Central memory CD4-positive, alpha-beta T cell (primary cell): Measurements from ENCODE around the gene BCL10.

Experiments
- DNase-seq: peaks from one replicate; pipeline ENCODE4 v3.0.0; 2022

BCL10 gene

GRCh38 chr1:85297855-85298629 lies 21.6 kb upstream of the BCL10 start:
- DNase-seq, result peak; percentile 58

DNA sequence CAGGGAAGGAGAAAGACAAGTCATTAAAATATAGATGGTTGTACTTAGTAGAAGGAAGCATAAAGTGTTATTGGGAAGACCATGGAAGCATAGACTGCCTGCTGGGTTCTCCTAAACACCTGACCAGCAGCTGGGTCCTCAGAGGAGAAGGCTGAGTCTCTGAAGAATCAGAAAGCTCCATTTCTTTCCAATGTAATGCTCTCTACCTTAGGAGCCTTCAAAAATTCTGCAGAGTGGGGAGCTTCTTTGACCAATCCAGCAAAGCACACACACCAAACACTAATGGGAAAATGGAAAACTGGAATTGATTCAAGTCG lies 21.1 kb upstream of the BCL10 start:
- no peak for DNase-seq

GRCh38 chr1:85296980-85297379 lies 20.5 kb upstream of the BCL10 start:
- DNase-seq, result no peak

DNA sequence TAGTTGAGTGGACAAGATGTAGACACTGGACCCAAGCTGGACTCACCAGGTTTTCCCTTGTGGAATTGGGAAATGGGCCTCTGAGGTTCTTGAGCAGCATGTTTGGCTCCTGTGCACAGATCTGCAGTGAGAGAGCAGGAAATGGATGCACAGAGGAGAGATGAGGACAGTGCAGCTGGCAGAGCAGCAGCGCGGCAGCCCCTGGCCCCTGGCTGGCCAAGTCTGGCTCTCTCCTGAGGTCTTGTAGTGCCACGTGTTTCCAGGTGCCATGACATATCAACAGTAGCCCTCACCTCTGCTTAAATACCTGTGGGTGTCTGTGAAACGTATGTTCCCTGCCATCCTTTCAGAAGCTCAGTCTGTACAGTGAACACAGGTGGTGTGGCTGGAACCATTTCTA lies 19.2 kb upstream of the BCL10 start:
- DNase-seq, result no peak

GRCh38 chr1:85295006-85295431 lies 18.6 kb upstream of the BCL10 start:
- no peak for DNase-seq

- DNase-seq, result no peak
Measured at GRCh38 chr1:85290826-85291225, 14.4 kb upstream of the BCL10 start.

- DNase-seq, result no peak
Measured at GRCh38 chr1:85289848-85290335, 13.5 kb upstream of the BCL10 start.

- no peak for DNase-seq
Measured at GRCh38 chr1:85289207-85289847, 12.9 kb upstream of the BCL10 start.

GRCh38 chr1:85284202-85284601 lies 7.8 kb upstream of the BCL10 start:
- DNase-seq, result no peak

DNA sequence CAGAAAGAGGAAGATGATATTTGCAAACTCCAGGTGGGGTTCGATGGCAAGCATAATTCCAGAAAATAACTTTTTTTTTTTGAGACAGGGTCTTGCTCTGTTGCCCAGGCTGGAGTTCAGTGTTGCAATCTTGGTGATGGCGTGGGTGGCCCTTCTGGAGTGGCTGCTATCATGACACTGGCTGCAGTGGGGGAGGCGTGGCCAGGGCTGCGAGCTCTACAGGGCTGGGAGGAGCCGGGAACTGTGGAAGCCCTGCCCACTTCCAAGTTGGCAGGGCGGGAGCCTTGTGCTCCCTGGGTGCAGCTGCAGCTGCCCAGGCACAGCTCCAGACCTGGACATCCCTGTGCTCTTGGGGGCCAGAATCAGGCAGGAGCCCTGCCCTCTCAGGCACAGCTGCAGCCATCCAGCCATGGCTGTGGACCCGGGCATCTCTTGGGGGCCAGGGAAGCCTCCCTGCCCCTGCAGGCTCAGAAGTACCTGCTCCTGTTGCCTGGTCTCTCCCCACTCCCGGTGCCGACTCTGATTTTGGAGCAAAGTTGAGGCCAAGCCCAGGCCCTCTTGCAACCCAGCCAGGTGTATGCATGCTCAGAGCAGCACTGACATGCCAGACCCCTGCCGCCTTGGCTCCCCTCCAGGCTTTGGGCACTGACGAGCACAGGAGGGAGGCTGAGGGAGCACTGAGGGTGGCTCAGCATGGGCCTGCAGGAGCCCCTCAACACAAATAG lies 7.2 kb upstream of the BCL10 start:
- DNase-seq, result no peak

DNA sequence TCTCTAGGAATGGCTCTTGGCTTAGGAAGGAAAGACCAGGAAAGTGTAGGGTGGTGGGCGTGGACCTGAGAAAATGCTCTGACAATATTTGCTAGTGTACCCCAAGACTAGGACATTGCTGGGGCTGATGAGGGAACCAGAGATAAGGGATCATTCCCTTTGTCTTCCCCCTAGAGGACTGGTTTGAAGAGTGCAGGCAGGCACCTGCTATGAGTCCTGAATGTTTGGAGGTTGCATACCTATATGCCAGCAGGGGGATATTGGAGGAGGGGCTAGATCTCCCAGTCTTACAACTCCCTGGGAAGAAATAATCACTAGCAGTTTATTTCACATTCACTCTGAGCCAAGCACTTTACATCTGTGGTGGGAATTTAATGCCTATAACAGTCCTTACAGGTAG lies 6.0 kb upstream of the BCL10 start:
- no peak for DNase-seq

DNA sequence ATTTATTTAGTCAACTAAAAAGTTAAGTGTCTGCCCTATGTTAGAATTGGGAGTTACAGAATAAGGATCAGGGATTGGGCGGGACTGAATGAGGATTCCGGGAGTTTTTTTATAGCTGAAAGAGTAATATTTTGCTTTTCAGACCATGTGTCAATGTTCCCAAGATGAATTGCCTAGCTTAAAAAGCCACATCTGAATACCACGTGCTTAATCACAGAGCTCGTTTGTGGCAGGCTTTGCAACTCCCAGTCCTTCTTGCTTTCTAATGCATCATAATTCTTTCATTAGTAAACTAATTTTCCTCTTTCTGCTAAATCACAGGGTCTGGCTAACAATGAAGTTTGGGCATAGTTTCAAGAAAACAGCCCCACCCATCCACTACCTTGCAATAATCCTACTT lies 4.2 kb upstream of the BCL10 start:
- DNase-seq, result no peak

- DNase-seq, result no peak
Measured at GRCh38 chr1:85279458-85280080, 3.1 kb upstream of the BCL10 start.

GRCh38 chr1:85278853-85279314 lies 2.5 kb upstream of the BCL10 start:
- DNase-seq, result no peak

- no peak for DNase-seq
Measured at GRCh38 chr1:85277802-85278201, 1.4 kb upstream of the BCL10 start.

DNA sequence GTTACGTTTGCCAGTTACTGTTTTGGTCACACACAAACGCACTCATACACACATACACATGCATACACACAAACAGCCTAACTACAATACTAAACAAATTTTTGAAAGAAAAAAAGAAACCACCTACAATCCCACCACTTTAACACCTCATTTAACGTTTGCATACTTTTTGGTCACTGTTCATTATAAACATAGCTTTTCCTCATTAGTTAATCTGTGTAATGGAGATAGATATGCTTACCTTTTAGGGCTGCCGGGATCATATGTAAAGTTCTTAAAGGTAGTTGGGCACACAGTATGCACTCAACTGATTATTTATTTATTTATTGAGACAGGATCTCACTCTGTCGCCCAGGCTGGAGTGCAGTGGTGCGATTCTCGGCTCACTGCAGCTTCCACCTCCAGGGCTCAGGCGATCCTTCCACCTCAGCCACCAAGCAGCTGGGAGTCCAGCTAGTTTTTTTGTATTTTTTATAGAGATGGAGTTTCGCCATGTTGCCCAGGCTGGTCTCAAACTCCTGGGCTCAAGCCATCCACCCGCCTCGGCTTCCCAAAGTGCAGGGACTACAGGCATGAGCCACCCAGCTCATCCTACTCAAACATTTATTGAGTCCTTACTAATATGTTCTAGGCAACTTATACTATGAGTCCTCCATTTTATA lies 677 bp upstream of the BCL10 start:
- DNase-seq, result no peak

- DNase-seq, result peak; percentile 43
Measured at GRCh38 chr1:85275701-85276214, 674 bp downstream of the BCL10 start.

DNA sequence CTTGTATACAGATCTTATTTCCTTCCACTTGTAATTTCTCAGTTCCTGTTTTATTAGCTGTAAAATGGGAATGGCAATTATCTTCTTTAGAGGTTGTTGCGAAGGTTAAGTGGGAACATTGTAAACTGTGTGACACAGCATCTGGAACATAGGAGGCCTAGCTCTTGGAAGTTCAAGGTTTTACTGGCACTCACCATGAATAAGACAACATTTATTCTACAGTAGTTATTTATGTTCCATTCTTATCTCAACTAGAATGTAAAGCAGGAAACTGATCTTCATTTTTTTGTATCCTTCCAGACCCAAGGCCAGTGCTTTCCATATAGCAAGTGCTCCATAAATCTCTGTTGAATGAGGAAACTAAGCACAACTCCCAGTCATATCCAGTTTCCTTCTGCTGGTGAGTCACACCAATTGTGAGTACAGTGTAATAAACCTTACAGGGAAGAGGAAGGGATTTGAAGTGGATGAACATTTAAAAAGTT lies 1.4 kb downstream of the BCL10 start:
- no peak for DNase-seq

- no peak for DNase-seq
Measured at GRCh38 chr1:85273397-85273796, 3.0 kb downstream of the BCL10 start.

DNA sequence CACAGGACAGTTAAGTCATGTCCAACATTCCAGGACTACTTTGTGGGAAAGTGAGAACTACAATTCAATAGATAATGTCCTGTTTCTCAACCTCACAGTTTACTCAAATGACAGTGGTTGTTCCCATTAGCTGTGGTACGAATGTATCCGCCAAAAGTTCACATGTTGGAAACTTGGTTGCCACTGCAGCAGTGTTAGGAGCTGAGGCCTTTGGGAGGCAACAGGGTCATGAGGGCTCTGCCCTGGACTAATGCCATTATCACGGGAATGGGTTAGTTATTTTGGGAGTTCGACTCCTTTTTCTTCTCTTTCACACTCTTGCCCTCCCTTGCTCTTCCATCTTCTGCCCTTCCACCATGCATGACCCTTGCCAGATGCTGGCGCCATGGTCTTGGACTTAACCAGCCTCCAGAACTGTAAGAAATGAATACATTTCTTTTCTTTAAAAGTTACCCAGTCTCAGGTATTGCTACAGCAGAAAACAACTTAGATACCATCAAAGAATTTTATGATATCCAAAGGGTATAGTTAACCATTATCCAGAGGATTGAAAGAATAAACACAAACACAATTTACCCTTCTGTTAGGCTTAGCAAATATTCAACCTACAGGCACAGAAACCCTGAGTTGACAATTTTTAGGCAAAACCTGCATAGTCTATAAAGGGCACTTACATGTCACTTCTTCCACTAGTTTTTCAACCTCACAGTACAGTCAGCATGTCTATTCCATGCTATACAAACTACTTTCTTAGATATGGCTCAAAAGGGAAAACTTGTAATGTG lies 7.4 kb downstream of the BCL10 start:
- DNase-seq, result no peak

DNA sequence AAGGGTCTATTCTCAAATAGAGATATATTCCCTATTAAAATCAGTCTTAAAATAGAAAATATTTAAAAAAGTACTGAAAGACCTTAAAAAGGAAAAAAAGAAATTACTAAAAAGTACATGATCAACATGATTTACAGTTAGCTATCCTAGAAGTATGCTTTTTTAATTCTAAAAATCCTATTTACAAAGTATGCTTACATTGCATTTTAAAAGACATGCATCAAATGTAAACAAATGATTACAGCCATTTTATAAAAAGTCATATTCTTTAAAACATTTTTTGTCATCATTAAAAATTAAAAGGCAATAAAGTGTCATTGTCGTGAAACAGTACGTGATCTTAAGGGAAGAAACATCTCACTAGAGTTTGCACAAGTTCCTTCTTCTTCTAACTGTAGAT lies 9.1 kb downstream of the BCL10 start:
- DNase-seq, result no peak

- no peak for DNase-seq
Measured at GRCh38 chr1:85264150-85264549, 12.3 kb downstream of the BCL10 start.
